Muscle layer of duodenum (tissue), 2 donors: ENCODE measurements around the gene HTR3A.

Experiments used
- H3K27ac ChIP-seq: one replicate; pipeline ENCODE4 v1.7.0; 2013; ENCODE audit warnings: mild to moderate bottlenecking, low read length
- H3K27me3 ChIP-seq: one replicate; pipeline ENCODE4 v1.7.0; 2013; ENCODE audit warnings: low read depth, mild to moderate bottlenecking, control low read depth, low read length
- H3K36me3 ChIP-seq, 2 donors: one replicate each; pipeline ENCODE4 v1.7.0; 2013; ENCODE audit warnings: low read length in 2 of 2, control low read depth in 1 of 2, mild to moderate bottlenecking in 1 of 2; ENCODE audit not compliant: insufficient read depth in 2 of 2, control insufficient read depth in 1 of 2
- H3K4me1 ChIP-seq, 2 donors: one replicate each; pipeline ENCODE4 v1.7.0; 2013; ENCODE audit warnings: low read length in 2 of 2, mild to moderate bottlenecking in 2 of 2, control low read depth in 1 of 2, moderate library complexity in 1 of 2; ENCODE audit not compliant: insufficient read depth in 2 of 2, control insufficient read depth in 1 of 2
- H3K4me3 ChIP-seq, 2 donors: one replicate each; pipeline ENCODE4 v1.7.0; 2013; ENCODE audit warnings: low read length in 2 of 2, low read depth in 1 of 2, mild to moderate bottlenecking in 1 of 2
- H3K9me3 ChIP-seq, 2 donors: one replicate each; pipeline ENCODE4 v1.7.0; 2013; ENCODE audit warnings: low read length in 2 of 2, control low read depth in 1 of 2, mild to moderate bottlenecking in 1 of 2; ENCODE audit not compliant: control insufficient read depth in 1 of 2
- donor health status: healthy.

HTR3A gene

GRCh38 chr11:113994077-113994954 lies 19.4 kb downstream of the HTR3A start:
- Histone ChIP-seq H3K4me3 (no peak overlapping the region), H3K9me3 (no peaks in the 10 kb centered on the region), H3K27ac (no peak overlapping the region), H3K36me3 (no peaks in the 10 kb centered on the region), H3K4me1 (no peaks in the 10 kb centered on the region), H3K27me3 (no peaks in the 10 kb centered on the region)

GRCh38 chr11:113997473-113997872 lies 22.6 kb downstream of the HTR3A start:
- H3K4me3 ChIP-seq, result no peak overlapping the region
- H3K27me3 ChIP-seq, result no peaks in the 10 kb centered on the region
- no peaks in the 10 kb centered on the region for H3K36me3 ChIP-seq
- H3K27ac ChIP-seq, result no peak overlapping the region
- no peaks in the 10 kb centered on the region for H3K9me3 ChIP-seq
- no peaks in the 10 kb centered on the region for H3K4me1 ChIP-seq

- Histone ChIP-seq H3K27ac (no peak overlapping the region), H3K4me3 (no peak overlapping the region), H3K36me3 (no peaks in the 10 kb centered on the region), H3K4me1 (no peaks in the 10 kb centered on the region), H3K9me3 (no peaks in the 10 kb centered on the region), H3K27me3 (no peaks in the 10 kb centered on the region)
Measured at GRCh38 chr11:113998574-113998973, 23.7 kb downstream of the HTR3A start.

- no peak overlapping the region for H3K4me3 ChIP-seq
- H3K27ac ChIP-seq, result no peak overlapping the region
- H3K36me3 ChIP-seq, result no peaks in the 10 kb centered on the region
- H3K9me3 ChIP-seq, result no peaks in the 10 kb centered on the region
- no peaks in the 10 kb centered on the region for H3K27me3 ChIP-seq
- H3K4me1 ChIP-seq, result no peaks in the 10 kb centered on the region
Measured at GRCh38 chr11:114000526-114000925, 25.6 kb downstream of the HTR3A start.

GRCh38 chr11:114001416-114001815 lies 26.5 kb downstream of the HTR3A start:
- Histone ChIP-seq H3K36me3 (no peaks in the 10 kb centered on the region), H3K27me3 (no peaks in the 10 kb centered on the region), H3K4me1 (no peaks in the 10 kb centered on the region), H3K9me3 (no peaks in the 10 kb centered on the region), H3K4me3 (no peak overlapping the region), H3K27ac (no peak overlapping the region)

GRCh38 chr11:114008331-114008730 lies 33.4 kb downstream of the HTR3A start:
- no peak overlapping the region for H3K27ac ChIP-seq
- no peak overlapping the region for H3K4me3 ChIP-seq

GRCh38 chr11:114010931-114011330 lies 36.0 kb downstream of the HTR3A start:
- H3K4me1 ChIP-seq, result no peaks in the 10 kb centered on the region
- no peaks in the 10 kb centered on the region for H3K9me3 ChIP-seq
- no peaks in the 10 kb centered on the region for H3K27me3 ChIP-seq
- no peaks in the 10 kb centered on the region for H3K36me3 ChIP-seq
- H3K4me3 ChIP-seq, result no peak overlapping the region
- no peak overlapping the region for H3K27ac ChIP-seq

More at GRCh38 chr11:114008331-114008730, 33.4 kb downstream of the HTR3A start:
- Histone ChIP-seq H3K9me3 (no peaks in the 10 kb centered on the region), H3K4me1 (no peaks in the 10 kb centered on the region), H3K27me3 (no peaks in the 10 kb centered on the region), H3K36me3 (no peaks in the 10 kb centered on the region)

- Histone ChIP-seq H3K27me3 (no peaks in the 10 kb centered on the region), H3K9me3 (no peaks in the 10 kb centered on the region), H3K27ac (no peak overlapping the region), H3K4me1 (no peaks in the 10 kb centered on the region), H3K36me3 (no peaks in the 10 kb centered on the region), H3K4me3 (no peak overlapping the region)
Measured at GRCh38 chr11:114011443-114011842, 36.5 kb downstream of the HTR3A start.

- no peaks in the 10 kb centered on the region for H3K36me3 ChIP-seq
- no peak overlapping the region for H3K4me3 ChIP-seq
- H3K27ac ChIP-seq, result no peak overlapping the region
- no peaks in the 10 kb centered on the region for H3K4me1 ChIP-seq
- no peaks in the 10 kb centered on the region for H3K9me3 ChIP-seq
- no peaks in the 10 kb centered on the region for H3K27me3 ChIP-seq
Measured at GRCh38 chr11:114015117-114015516, 40.2 kb downstream of the HTR3A start.

GRCh38 chr11:114016986-114017385 lies 42.1 kb downstream of the HTR3A start:
- no peak overlapping the region for H3K4me3 ChIP-seq
- no peak overlapping the region for H3K27ac ChIP-seq
- no peaks in the 10 kb centered on the region for H3K27me3 ChIP-seq
- no peaks in the 10 kb centered on the region for H3K9me3 ChIP-seq
- H3K4me1 ChIP-seq, result no peaks in the 10 kb centered on the region
- no peaks in the 10 kb centered on the region for H3K36me3 ChIP-seq

GRCh38 chr11:114017723-114018122 lies 42.8 kb downstream of the HTR3A start:
- no peak overlapping the region for H3K27ac ChIP-seq
- no peaks in the 10 kb centered on the region for H3K27me3 ChIP-seq
- no peaks in the 10 kb centered on the region for H3K4me1 ChIP-seq
- no peaks in the 10 kb centered on the region for H3K36me3 ChIP-seq
- H3K9me3 ChIP-seq, result no peaks in the 10 kb centered on the region
- H3K4me3 ChIP-seq, result no peak overlapping the region

GRCh38 chr11:114019046-114019445 lies 44.1 kb downstream of the HTR3A start:
- Histone ChIP-seq H3K36me3 (no peaks in the 10 kb centered on the region), H3K27me3 (no peaks in the 10 kb centered on the region), H3K4me1 (no peaks in the 10 kb centered on the region), H3K9me3 (no peaks in the 10 kb centered on the region), H3K27ac (no peak overlapping the region), H3K4me3 (no peak overlapping the region)
